HEK293 (cell line): ENCODE results near the gene REM2.

ENCODE experiments used
- CTCF ChIA-PET: fragments of 350-600 bp; formaldehyde crosslinking; extraction: SDS; loops from one replicate; lab custom pipeline; 2021; ENCODE audit warnings: antibody characterized with exemption; lab: Yijun Ruan, JAX
- POLR2A ChIA-PET: fragments of 300-600 bp; formaldehyde crosslinking; extraction: SDS; loops from one replicate; lab custom pipeline; 2020; ENCODE audit warnings: antibody characterized with exemption, inconsistent platforms; lab: Yijun Ruan, JAX
- H3K27ac ChIP-seq: fragments of 200-500 bp; sonication (Bioruptor generic); 2 replicates; pipeline ENCODE4 v1.5.1; 2014; ENCODE audit warnings: low read depth, low read length, control low read depth, inconsistent platforms; ENCODE audit errors: extremely low read depth
- H3K36me3 ChIP-seq, 2 experiments: fragments of 200-500 bp in 1 of 2; sonication (Bioruptor generic) in 1 of 2; 1 replicate in 1 of 2; 2 replicates in 1 of 2; pipeline ENCODE4 v1.5.1; 2014 to 2017; ENCODE audit warnings: inconsistent platforms in 2 of 2, low read length in 2 of 2; ENCODE audit not compliant: control insufficient read depth in 2 of 2, insufficient read depth in 1 of 2
- H3K4me1 ChIP-seq: fragments of 200-500 bp; sonication (Bioruptor generic); 2 replicates; pipeline ENCODE4 v1.5.1; 2014; ENCODE audit warnings: mild to moderate bottlenecking, low read length, inconsistent platforms; ENCODE audit not compliant: control insufficient read depth, insufficient read depth
- H3K4me3 ChIP-seq: 2 replicates; pipeline ENCODE4 v1.5.1; 2011; ENCODE audit warnings: low read depth, mild to moderate bottlenecking, control low read depth, low read length, moderate library complexity
- H3K9me3 ChIP-seq: fragments of 200-500 bp; sonication (Bioruptor generic); 2 replicates; pipeline ENCODE4 v1.5.1; 2014; ENCODE audit warnings: low read depth, low read length, inconsistent platforms; ENCODE audit not compliant: control insufficient read depth, insufficient read depth
- OSR2 ChIP-seq: fragments of 450-650 bp; formaldehyde crosslinking; IDR thresholded peaks from 2 replicates; pipeline ENCODE4 v1.5.1; 2016; ENCODE audit warnings: missing biosample characterization, missing genetic modification characterization
- SALL2 ChIP-seq: fragments of 450-650 bp; formaldehyde crosslinking; IDR thresholded peaks from 2 replicates; pipeline ENCODE4 v1.5.0; 2017; ENCODE audit warnings: missing biosample characterization, mild to moderate bottlenecking, missing genetic modification characterization, borderline replicate concordance
- SCRT1 ChIP-seq: fragments of 450-650 bp; formaldehyde crosslinking; IDR thresholded peaks from 2 replicates; pipeline ENCODE4 v1.5.1; 2016; ENCODE audit warnings: missing biosample characterization, missing genetic modification characterization, borderline replicate concordance
- ZBTB21 ChIP-seq: fragments of 450-650 bp; formaldehyde crosslinking; IDR thresholded peaks from 2 replicates; pipeline ENCODE4 v1.5.1; 2017; ENCODE audit warnings: missing biosample characterization, missing genetic modification characterization
- ZIC2 ChIP-seq: fragments of 450-650 bp; formaldehyde crosslinking; IDR thresholded peaks from 2 replicates; pipeline ENCODE4 v1.5.1; 2016; ENCODE audit warnings: missing biosample characterization, missing genetic modification characterization
- ZNF114 ChIP-seq: fragments of 450-650 bp; formaldehyde crosslinking; IDR thresholded peaks from 2 replicates; pipeline ENCODE4 v1.5.0; 2017; ENCODE audit warnings: missing biosample characterization, missing genetic modification characterization
- ZNF121 ChIP-seq: fragments of 450-650 bp; formaldehyde crosslinking; IDR thresholded peaks from 2 replicates; pipeline ENCODE4 v1.5.1; 2016; ENCODE audit warnings: missing biosample characterization, missing genetic modification characterization
- ZNF133 ChIP-seq: fragments of 450-650 bp; formaldehyde crosslinking; IDR thresholded peaks from 2 replicates; pipeline ENCODE4 v1.5.1; 2016; ENCODE audit warnings: missing biosample characterization, missing genetic modification characterization
- ZNF202 ChIP-seq: fragments of 450-650 bp; formaldehyde crosslinking; IDR thresholded peaks from 2 replicates; pipeline ENCODE4 v1.5.1; 2016; ENCODE audit warnings: missing biosample characterization, missing genetic modification characterization, borderline replicate concordance
- ZNF292 ChIP-seq: fragments of 450-650 bp; formaldehyde crosslinking; IDR thresholded peaks from 2 replicates; pipeline ENCODE4 v1.5.1; 2016; ENCODE audit warnings: low read depth, missing biosample characterization, missing genetic modification characterization, borderline replicate concordance
- ZNF776 ChIP-seq: fragments of 450-650 bp; formaldehyde crosslinking; IDR thresholded peaks from 2 replicates; pipeline ENCODE4 v1.5.0; 2017; ENCODE audit warnings: missing biosample characterization, missing genetic modification characterization, borderline replicate concordance
- TF ChIP-seq, protein P1 (sequence below): fragments of 450-650 bp; formaldehyde crosslinking; IDR thresholded peaks from 2 replicates; pipeline ENCODE4 v1.5.1; 2017; ENCODE audit warnings: missing biosample characterization, missing genetic modification characterization
- TF ChIP-seq, protein P2 (sequence below): fragments of 450-650 bp; formaldehyde crosslinking; IDR thresholded peaks from 2 replicates; pipeline ENCODE4; 2016; ENCODE audit warnings: missing biosample characterization, missing genetic modification characterization
- TF ChIP-seq, protein P3 (sequence below): fragments of 450-650 bp; formaldehyde crosslinking; IDR thresholded peaks from 2 replicates; pipeline ENCODE4 v1.5.1; 2016; ENCODE audit warnings: missing biosample characterization, missing genetic modification characterization
- TF ChIP-seq, protein P4 (sequence below): fragments of 450-650 bp; formaldehyde crosslinking; IDR thresholded peaks from 2 replicates; pipeline ENCODE4 v1.5.1; 2016; ENCODE audit warnings: missing biosample characterization, missing genetic modification characterization, borderline replicate concordance

Gene REM2

DNA sequence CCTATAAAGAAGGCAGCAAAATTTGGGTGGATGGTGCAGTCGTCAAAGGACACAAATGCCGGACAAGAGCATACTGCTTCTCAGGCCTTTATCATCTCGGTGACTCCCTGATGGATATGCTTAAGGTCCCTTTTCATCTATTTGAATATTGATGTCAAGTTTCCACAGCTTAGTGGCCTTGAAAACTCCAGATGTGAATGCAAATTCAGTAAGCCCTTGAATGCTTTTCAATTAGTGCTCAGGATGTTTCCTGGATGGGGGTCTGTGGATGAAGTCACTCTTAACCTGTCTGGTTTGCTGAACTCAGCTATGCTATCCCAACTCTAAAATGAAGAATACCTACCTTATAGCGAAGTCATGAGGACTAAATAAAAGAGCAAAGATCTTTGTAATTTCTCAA is 10.7 kb downstream of the REM2 start:
- no peaks in the 10 kb centered on the region for H3K4me1 ChIP-seq
- no peak overlapping the region for H3K27ac ChIP-seq
- POLR2A ChIA-PET = interaction anchor here (1.1 kb wide), 1 partner anchor 8 kb away, joined by 4 read pairs; no protein-coding TSS in a partner anchor
- no peaks in the 10 kb centered on the region for H3K9me3 ChIP-seq
- H3K36me3 ChIP-seq = peaks cover 0 to 5% of the 10 kb centered on the region in 2 experiments; a peak in 1 of 3 replicates
- TF ChIP-seq ZNF133 (tag by site-specific recombination) (no peak), ZBTB21 (tag by site-specific recombination) (no peak), SCRT1 (tag by site-specific recombination) (no peak)
- TF ChIP-seq, protein P1, sequence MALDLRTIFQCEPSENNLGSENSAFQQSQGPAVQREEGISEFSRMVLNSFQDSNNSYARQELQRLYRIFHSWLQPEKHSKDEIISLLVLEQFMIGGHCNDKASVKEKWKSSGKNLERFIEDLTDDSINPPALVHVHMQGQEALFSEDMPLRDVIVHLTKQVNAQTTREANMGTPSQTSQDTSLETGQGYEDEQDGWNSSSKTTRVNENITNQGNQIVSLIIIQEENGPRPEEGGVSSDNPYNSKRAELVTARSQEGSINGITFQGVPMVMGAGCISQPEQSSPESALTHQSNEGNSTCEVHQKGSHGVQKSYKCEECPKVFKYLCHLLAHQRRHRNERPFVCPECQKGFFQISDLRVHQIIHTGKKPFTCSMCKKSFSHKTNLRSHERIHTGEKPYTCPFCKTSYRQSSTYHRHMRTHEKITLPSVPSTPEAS = no peak
- TF ChIP-seq, protein P2, sequence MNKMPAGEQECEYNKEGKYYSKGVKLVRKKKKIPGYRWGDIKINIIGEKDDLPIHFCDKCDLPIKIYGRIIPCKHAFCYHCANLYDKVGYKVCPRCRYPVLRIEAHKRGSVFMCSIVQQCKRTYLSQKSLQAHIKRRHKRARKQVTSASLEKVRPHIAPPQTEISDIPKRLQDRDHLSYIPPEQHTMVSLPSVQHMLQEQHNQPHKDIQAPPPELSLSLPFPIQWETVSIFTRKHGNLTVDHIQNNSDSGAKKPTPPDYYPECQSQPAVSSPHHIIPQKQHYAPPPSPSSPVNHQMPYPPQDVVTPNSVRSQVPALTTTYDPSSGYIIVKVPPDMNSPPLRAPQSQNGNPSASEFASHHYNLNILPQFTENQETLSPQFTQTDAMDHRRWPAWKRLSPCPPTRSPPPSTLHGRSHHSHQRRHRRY (tag by site-specific recombination) = no peak
- CTCF ChIA-PET = interaction anchor here (0.7 to 1.7 kb wide), 5 partner anchors 10 to 337 kb away, joined by 3 to 6 read pairs (median 4); no protein-coding TSS in a partner anchor
- H3K4me3 ChIP-seq = no peak overlapping the region

DNA sequence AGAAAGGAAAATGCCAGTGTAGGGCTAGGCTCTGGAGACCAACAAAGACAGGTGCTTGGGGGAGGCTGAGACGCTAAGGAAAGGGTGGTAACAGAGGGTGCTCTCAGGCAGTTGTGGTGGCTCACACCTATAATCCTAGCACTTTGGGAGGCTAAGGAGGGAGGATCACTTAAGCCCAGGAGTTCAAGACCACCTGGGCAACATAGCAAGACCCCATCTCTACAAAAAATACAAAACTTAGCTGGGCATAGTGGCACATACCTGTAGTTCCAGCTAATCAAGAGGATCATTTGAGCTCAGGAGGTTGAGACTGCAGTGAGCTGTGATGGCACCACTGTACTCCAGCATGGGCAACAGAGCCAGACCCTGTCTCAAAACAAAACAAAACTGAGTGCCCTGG is 12.4 kb downstream of the REM2 start:
- Histone ChIP-seq H3K4me3 (no peak overlapping the region), H3K27ac (no peak overlapping the region), H3K4me1 (no peaks in the 10 kb centered on the region), H3K36me3 (peaks cover 0 to 18% of the 10 kb centered on the region in 2 experiments; a peak in 1 of 3 replicates), H3K9me3 (no peaks in the 10 kb centered on the region)
- CTCF ChIA-PET = interaction anchor here (0.6 to 2.6 kb wide), 7 partner anchors 10 to 339 kb away, joined by 3 to 14 read pairs (median 5); no protein-coding TSS in a partner anchor
- POLR2A ChIA-PET = interaction anchor here (0.6 to 1.0 kb wide), 2 partner anchors 12 to 61 kb away, joined by 3 read pairs; partner anchors contain the start of gene HAUS4
- TF ChIP-seq ZNF121 (tag by site-specific recombination) = peak; percentile 84
- no peak for TF ChIP-seq ZNF114 (tag by site-specific recombination)
- no peak for TF ChIP-seq SALL2 (tag by site-specific recombination)
- no peak for TF ChIP-seq ZNF202

DNA sequence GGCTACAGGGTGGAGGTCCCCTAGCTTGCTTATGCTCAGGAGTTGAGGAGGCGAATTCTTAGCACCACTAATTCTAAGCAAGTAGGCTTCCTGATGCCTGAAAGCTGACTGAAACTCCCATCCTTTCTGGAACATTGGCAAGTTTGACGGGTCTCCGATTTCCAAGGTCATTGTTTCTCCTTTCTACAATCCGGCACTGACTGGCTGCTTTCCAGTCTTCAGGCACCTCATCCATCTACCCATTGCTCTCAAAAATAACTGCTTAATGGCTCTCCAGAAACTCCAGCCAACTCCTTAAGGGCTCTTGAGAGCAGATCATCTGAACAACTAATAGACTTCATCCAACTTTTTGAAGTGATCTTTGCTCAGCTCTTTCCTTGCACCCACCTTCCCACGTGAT is 13.3 kb downstream of the REM2 start:
- peaks cover 6 to 26% of the 10 kb centered on the region in 2 experiments; a peak in 2 of 3 replicates for H3K36me3 ChIP-seq
- POLR2A ChIA-PET = interaction anchor here (1.0 to 1.2 kb wide), 3 partner anchors 8 to 22 kb away, joined by 3 to 4 read pairs (median 3); no protein-coding TSS in a partner anchor
- H3K4me3 ChIP-seq = no peak overlapping the region
- no peak overlapping the region for H3K27ac ChIP-seq
- TF ChIP-seq OSR2 (tag by site-specific recombination) (no peak), ZNF776 (tag by site-specific recombination) (no peak)
- TF ChIP-seq, protein P3, sequence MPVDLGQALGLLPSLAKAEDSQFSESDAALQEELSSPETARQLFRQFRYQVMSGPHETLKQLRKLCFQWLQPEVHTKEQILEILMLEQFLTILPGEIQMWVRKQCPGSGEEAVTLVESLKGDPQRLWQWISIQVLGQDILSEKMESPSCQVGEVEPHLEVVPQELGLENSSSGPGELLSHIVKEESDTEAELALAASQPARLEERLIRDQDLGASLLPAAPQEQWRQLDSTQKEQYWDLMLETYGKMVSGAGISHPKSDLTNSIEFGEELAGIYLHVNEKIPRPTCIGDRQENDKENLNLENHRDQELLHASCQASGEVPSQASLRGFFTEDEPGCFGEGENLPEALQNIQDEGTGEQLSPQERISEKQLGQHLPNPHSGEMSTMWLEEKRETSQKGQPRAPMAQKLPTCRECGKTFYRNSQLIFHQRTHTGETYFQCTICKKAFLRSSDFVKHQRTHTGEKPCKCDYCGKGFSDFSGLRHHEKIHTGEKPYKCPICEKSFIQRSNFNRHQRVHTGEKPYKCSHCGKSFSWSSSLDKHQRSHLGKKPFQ (tag by site-specific recombination) = no peak
- no peaks in the 10 kb centered on the region for H3K4me1 ChIP-seq
- CTCF ChIA-PET = interaction anchor here (0.6 to 2.6 kb wide), 7 partner anchors 11 to 340 kb away, joined by 3 to 14 read pairs (median 5); no protein-coding TSS in a partner anchor
- no peaks in the 10 kb centered on the region for H3K9me3 ChIP-seq

DNA sequence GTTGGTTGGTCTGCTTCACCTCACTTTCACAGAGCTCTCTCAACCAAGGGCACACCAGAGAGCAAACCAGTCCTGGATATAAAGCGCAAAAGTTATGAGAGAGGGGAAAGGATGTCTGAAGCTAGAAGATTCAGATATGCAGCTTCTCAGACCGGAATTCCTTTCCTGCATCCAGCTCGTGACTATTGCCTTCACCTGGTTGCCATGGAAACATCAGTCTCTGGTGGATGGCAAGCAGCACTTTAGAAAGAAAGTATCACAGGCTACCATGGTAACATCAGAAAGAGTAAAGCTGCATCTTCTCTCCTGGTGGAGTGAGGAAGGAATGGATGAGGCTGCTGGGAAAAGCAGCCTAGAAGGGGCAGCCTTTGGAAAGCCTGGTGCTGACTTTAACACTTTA is 13.7 kb downstream of the REM2 start:
- CTCF ChIA-PET = interaction anchor here (1.2 to 2.6 kb wide), 4 partner anchors 12 to 340 kb away, joined by 3 to 14 read pairs (median 6); no protein-coding TSS in a partner anchor
- H3K4me1 ChIP-seq = no peaks in the 10 kb centered on the region
- no peak overlapping the region for H3K4me3 ChIP-seq
- H3K9me3 ChIP-seq = no peaks in the 10 kb centered on the region
- no peak overlapping the region for H3K27ac ChIP-seq
- POLR2A ChIA-PET = interaction anchor here (1.0 to 1.2 kb wide), 2 partner anchors 8 to 23 kb away, joined by 3 to 4 read pairs; no protein-coding TSS in a partner anchor
- peaks cover 7 to 30% of the 10 kb centered on the region in 2 experiments; a peak in 2 of 3 replicates for H3K36me3 ChIP-seq
- no peak for TF ChIP-seq ZIC2
- TF ChIP-seq, protein P4, sequence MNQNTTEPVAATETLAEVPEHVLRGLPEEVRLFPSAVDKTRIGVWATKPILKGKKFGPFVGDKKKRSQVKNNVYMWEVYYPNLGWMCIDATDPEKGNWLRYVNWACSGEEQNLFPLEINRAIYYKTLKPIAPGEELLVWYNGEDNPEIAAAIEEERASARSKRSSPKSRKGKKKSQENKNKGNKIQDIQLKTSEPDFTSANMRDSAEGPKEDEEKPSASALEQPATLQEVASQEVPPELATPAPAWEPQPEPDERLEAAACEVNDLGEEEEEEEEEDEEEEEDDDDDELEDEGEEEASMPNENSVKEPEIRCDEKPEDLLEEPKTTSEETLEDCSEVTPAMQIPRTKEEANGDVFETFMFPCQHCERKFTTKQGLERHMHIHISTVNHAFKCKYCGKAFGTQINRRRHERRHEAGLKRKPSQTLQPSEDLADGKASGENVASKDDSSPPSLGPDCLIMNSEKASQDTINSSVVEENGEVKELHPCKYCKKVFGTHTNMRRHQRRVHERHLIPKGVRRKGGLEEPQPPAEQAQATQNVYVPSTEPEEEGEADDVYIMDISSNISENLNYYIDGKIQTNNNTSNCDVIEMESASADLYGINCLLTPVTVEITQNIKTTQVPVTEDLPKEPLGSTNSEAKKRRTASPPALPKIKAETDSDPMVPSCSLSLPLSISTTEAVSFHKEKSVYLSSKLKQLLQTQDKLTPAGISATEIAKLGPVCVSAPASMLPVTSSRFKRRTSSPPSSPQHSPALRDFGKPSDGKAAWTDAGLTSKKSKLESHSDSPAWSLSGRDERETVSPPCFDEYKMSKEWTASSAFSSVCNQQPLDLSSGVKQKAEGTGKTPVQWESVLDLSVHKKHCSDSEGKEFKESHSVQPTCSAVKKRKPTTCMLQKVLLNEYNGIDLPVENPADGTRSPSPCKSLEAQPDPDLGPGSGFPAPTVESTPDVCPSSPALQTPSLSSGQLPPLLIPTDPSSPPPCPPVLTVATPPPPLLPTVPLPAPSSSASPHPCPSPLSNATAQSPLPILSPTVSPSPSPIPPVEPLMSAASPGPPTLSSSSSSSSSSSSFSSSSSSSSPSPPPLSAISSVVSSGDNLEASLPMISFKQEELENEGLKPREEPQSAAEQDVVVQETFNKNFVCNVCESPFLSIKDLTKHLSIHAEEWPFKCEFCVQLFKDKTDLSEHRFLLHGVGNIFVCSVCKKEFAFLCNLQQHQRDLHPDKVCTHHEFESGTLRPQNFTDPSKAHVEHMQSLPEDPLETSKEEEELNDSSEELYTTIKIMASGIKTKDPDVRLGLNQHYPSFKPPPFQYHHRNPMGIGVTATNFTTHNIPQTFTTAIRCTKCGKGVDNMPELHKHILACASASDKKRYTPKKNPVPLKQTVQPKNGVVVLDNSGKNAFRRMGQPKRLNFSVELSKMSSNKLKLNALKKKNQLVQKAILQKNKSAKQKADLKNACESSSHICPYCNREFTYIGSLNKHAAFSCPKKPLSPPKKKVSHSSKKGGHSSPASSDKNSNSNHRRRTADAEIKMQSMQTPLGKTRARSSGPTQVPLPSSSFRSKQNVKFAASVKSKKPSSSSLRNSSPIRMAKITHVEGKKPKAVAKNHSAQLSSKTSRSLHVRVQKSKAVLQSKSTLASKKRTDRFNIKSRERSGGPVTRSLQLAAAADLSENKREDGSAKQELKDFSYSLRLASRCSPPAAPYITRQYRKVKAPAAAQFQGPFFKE (tag by site-specific recombination) = no peak
- no peak for TF ChIP-seq ZNF292 (tag by site-specific recombination)
- TF ChIP-seq ZNF202 = no peak
